ENCODE measurements around the gene SLF2. TPM values are rescaled to one million over a fixed set of nuclear protein-coding genes. Genes with fewer than 3 reads are reported as not detected.

Gene SLF2
- total RNA-seq, 1 experiment from 2014 or later: 23.1 TPM

DNA sequence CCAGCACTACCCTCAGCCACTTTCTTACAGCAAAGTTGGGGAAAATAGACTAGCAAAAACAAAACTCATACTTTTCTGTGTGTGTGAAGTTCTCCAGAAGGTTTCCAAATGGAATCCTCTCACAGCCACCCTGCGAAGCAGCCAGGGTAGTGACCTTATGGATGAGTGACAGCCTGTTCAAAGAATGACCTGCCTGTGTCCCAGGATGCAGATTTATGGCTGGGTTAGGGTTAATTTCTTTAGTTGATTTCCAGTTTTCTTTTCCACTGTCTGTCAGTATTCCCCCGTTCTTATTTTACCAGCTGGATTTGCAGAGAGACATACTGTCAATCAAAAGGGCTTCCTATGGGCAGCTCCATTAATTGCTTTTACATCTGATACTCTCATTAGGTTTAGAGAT lies 54.1 kb downstream of the SLF2 start:
- Mint-ChIP-seq H3K27me3 (ENCODE audit: low read depth) (peaks cover 7% of the 10 kb centered on the region), H3K27ac (no peak overlapping the region), H3K36me3 (ENCODE audit: insufficient read depth in 1 of 3, low read depth in 3 of 3) (peaks cover 0 to 5% (median 5%) of the 10 kb centered on the region in 3 experiments; a peak in 4 of 7 replicates), H3K4me1 (peaks cover 23 to 25% of the 10 kb centered on the region in 2 experiments), H3K9me3 (no peaks in the 10 kb centered on the region; a peak in 1 of 5 replicates), H3K4me3 (no peak overlapping the region)
- H3K4ac ChIP-seq (ENCODE audit: low read depth, low read length): no peak overlapping the region
- H3K23ac ChIP-seq (ENCODE audit: insufficient read length, low read depth, low read length): no peak overlapping the region
- no peak overlapping the region for H2AK5ac ChIP-seq (ENCODE audit: insufficient read length, low read length)
- H3K9ac ChIP-seq (ENCODE audit: extremely low read depth, insufficient read length, low read length): no peak overlapping the region
- H3K14ac ChIP-seq (ENCODE audit: insufficient read depth, low read length): no peak overlapping the region
- no peak overlapping the region for H3K18ac ChIP-seq (ENCODE audit: insufficient read length, low read depth, low read length)
- H3K27ac ChIP-seq (ENCODE audit: insufficient read length, low read depth, low read length): no peak overlapping the region
- H3K4me2 ChIP-seq (ENCODE audit: insufficient read depth, insufficient read length, low read length): no peak overlapping the region
- H3K79me1 ChIP-seq (ENCODE audit: insufficient read depth, low read depth, low read length, poor library complexity, severe bottlenecking): no peaks in the 10 kb centered on the region
- TF ChIP-seq, protein P1, sequence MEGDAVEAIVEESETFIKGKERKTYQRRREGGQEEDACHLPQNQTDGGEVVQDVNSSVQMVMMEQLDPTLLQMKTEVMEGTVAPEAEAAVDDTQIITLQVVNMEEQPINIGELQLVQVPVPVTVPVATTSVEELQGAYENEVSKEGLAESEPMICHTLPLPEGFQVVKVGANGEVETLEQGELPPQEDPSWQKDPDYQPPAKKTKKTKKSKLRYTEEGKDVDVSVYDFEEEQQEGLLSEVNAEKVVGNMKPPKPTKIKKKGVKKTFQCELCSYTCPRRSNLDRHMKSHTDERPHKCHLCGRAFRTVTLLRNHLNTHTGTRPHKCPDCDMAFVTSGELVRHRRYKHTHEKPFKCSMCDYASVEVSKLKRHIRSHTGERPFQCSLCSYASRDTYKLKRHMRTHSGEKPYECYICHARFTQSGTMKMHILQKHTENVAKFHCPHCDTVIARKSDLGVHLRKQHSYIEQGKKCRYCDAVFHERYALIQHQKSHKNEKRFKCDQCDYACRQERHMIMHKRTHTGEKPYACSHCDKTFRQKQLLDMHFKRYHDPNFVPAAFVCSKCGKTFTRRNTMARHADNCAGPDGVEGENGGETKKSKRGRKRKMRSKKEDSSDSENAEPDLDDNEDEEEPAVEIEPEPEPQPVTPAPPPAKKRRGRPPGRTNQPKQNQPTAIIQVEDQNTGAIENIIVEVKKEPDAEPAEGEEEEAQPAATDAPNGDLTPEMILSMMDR (conservative IDR thresholded peaks at IDR 0.05): no peak
- no peak overlapping the region for H3T11ph ChIP-seq (ENCODE audit: low read length)
- no peak for DNase-seq
- H2BK15ac ChIP-seq (ENCODE audit: low read depth, low read length): no peak overlapping the region
- no peak overlapping the region for H2AFZ ChIP-seq (ENCODE audit: low read length)
- no CpG with 5 or more reads among the region's 2 CpGs for WGBS (ENCODE audit: extremely low coverage, insufficient read length, low lambda C conversion rate)
- no peaks in the 10 kb centered on the region for H3K4me1 ChIP-seq (ENCODE audit: insufficient read depth, low read length)
- no peaks in the 10 kb centered on the region for H3K9me3 ChIP-seq (ENCODE audit: control insufficient read depth, low read depth, low read length)
- no peak overlapping the region for H4K8ac ChIP-seq (replicated peaks; ENCODE audit: insufficient read length, low read depth, low read length)
- no peak overlapping the region for H2BK5ac ChIP-seq (ENCODE audit: insufficient read length, low read length)
- H2BK12ac ChIP-seq (ENCODE audit: insufficient read length, low read depth, low read length): no peak overlapping the region
- no peak overlapping the region for H4K91ac ChIP-seq (ENCODE audit: insufficient read length, low read depth, low read length)
- peaks cover 12% of the 10 kb centered on the region for H3K23me2 ChIP-seq (ENCODE audit: insufficient read length, low read depth, low read length, poor library complexity, severe bottlenecking)
- H3K56ac ChIP-seq (ENCODE audit: insufficient read length, low read depth, low read length): no peak overlapping the region
- no peaks in the 10 kb centered on the region for H4K20me1 ChIP-seq (ENCODE audit: control insufficient read depth, insufficient read depth, insufficient read length)
- no peaks in the 10 kb centered on the region for H3K27me3 ChIP-seq (ENCODE audit: insufficient read depth, low read length)
- H2BK20ac ChIP-seq (ENCODE audit: low read depth, low read length, poor library complexity, severe bottlenecking): no peak overlapping the region
- no peak overlapping the region for H4K5ac ChIP-seq (ENCODE audit: insufficient read length, low read depth, low read length)
- H2BK120ac ChIP-seq (ENCODE audit: low read depth, low read length, poor library complexity, severe bottlenecking): no peak overlapping the region
- H3K79me2 ChIP-seq (ENCODE audit: insufficient read depth, low read length): no peaks in the 10 kb centered on the region

All from H9 (cell line).